Esophagus squamous epithelium (tissue), 4 donors: Measurements from ENCODE around the gene MOK.

Experiments
- POLR2A ChIP-seq, 4 donors: fragments of 450-650 bp; IDR thresholded peaks; one replicate each; pipeline ENCODE4 v1.6.1; 2017; ENCODE audit warnings: antibody characterized with exemption in 4 of 4, mild to moderate bottlenecking in 4 of 4, moderate library complexity in 3 of 4
- TF ChIP-seq, protein P1 (sequence below), 6 experiments: fragments of 450-650 bp in 4 of 6; fragments of 200-600 bp in 2 of 6; sonication (generic) in 2 of 6; IDR thresholded peaks; one replicate each; pipeline ENCODE4 v1.5.1; 2016 to 2019; ENCODE audit warnings: antibody characterized with exemption in 6 of 6, mild to moderate bottlenecking in 4 of 6, moderate library complexity in 4 of 6

DNA sequence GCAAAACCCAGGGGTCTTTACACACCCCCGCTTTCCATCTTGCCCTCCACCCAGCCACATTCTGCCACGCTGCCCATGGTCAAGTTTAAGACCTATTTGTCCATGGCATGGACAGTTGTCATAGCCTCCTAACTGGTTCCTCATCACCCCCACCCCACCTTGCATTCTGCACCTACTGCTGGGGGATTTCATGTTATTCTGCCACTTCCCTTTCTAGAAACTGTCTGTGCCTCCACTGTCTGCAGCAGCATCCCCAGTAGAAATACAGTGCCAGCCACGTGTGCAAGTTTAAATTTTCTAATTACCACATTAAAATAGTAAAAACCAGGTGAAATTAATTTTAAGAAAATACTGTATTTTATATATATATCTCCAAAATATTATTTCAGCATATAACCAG lies 102.0 kb downstream of the MOK start:
- TF ChIP-seq, protein P1, sequence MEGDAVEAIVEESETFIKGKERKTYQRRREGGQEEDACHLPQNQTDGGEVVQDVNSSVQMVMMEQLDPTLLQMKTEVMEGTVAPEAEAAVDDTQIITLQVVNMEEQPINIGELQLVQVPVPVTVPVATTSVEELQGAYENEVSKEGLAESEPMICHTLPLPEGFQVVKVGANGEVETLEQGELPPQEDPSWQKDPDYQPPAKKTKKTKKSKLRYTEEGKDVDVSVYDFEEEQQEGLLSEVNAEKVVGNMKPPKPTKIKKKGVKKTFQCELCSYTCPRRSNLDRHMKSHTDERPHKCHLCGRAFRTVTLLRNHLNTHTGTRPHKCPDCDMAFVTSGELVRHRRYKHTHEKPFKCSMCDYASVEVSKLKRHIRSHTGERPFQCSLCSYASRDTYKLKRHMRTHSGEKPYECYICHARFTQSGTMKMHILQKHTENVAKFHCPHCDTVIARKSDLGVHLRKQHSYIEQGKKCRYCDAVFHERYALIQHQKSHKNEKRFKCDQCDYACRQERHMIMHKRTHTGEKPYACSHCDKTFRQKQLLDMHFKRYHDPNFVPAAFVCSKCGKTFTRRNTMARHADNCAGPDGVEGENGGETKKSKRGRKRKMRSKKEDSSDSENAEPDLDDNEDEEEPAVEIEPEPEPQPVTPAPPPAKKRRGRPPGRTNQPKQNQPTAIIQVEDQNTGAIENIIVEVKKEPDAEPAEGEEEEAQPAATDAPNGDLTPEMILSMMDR (IDR thresholded peaks at IDR 0.05): no peak
- TF ChIP-seq POLR2A (IDR thresholded peaks at IDR 0.05): no peak
